Fibroblast of skin of scalp (primary cell): ENCODE results near the gene SMURF2. TPM values are rescaled to one million over a fixed set of nuclear protein-coding genes. Genes with fewer than 3 reads are reported as not detected.
"Not testable (repeated sequence)": the region's sequence is repeated elsewhere in the genome, so short reads cannot be mapped to it uniquely, and the experiment has no call there.

ENCODE experiments used
- DNase-seq: peaks from one replicate; pipeline ENCODE4 v3.0.0-alpha.2; 2013
- polyA plus RNA-seq, 2 experiments: library from polyadenylated mRNA; unstranded; fragments of 120-200 nt; gene quantifications; one replicate each; pipeline ENCODE4 v1.2.1, GENCODE V29; 2013; ENCODE audit not compliant: insufficient read length in 2 of 2

Gene SMURF2
- polyA plus RNA-seq (2013, experiment 1 of 2; ENCODE audit: insufficient read length), result 45.2 TPM
- polyA plus RNA-seq (2013, experiment 2 of 2; ENCODE audit: insufficient read length), result 47.3 TPM

- peak; percentile 85 for DNase-seq
These were observed at the start of gene SMURF2 for GRCh38 chr17:64661976-64662773. Gene SMURF2, minus strand, starts transcription at chr17:64662307. Its CDS starts 427 bp downstream, at chr17:64661880.

GRCh38 chr17:64709481-64709880 is 47.4 kb upstream of the SMURF2 start:
- no peak for DNase-seq

- DNase-seq, result peak; percentile 99
These were observed 45.0 kb upstream of the SMURF2 start for GRCh38 chr17:64707050-64707591.

GRCh38 chr17:64706224-64707049 is 44.3 kb upstream of the SMURF2 start:
- peak; percentile 53 for DNase-seq

GRCh38 chr17:64702815-64703214 is 40.7 kb upstream of the SMURF2 start:
- DNase-seq, result no peak

- peak; percentile 69 for DNase-seq
These were observed 36.6 kb upstream of the SMURF2 start for GRCh38 chr17:64698725-64699124.

GRCh38 chr17:64694207-64694606 is 32.1 kb upstream of the SMURF2 start:
- DNase-seq, result peak; percentile 78

- DNase-seq, result no peak
These were observed 30.1 kb upstream of the SMURF2 start for GRCh38 chr17:64692187-64692586.

GRCh38 chr17:64689106-64689505 is 27.0 kb upstream of the SMURF2 start:
- DNase-seq, result no peak

- no peak for DNase-seq
These were observed 26.4 kb upstream of the SMURF2 start for GRCh38 chr17:64688481-64688880.

- peak; percentile 80 for DNase-seq
These were observed 25.9 kb upstream of the SMURF2 start for GRCh38 chr17:64687961-64688360.

GRCh38 chr17:64687376-64687775 is 25.3 kb upstream of the SMURF2 start:
- no peak for DNase-seq

- DNase-seq, result no peak
These were observed 24.6 kb upstream of the SMURF2 start for GRCh38 chr17:64686705-64687104.

- no peak for DNase-seq
These were observed 23.6 kb upstream of the SMURF2 start for GRCh38 chr17:64685705-64686104.

GRCh38 chr17:64683796-64684195 is 21.7 kb upstream of the SMURF2 start:
- peak; percentile 88 for DNase-seq

GRCh38 chr17:64682261-64683181 is 20.4 kb upstream of the SMURF2 start:
- DNase-seq, result peak; percentile 87

- peak; percentile 99 for DNase-seq
These were observed 17.7 kb upstream of the SMURF2 start for GRCh38 chr17:64679710-64680216.

GRCh38 chr17:64676763-64677162 is 14.7 kb upstream of the SMURF2 start:
- DNase-seq, result no peak

GRCh38 chr17:64670843-64671590 is 8.9 kb upstream of the SMURF2 start:
- not testable (repeated sequence) for DNase-seq

GRCh38 chr17:64667807-64668721 is 6.0 kb upstream of the SMURF2 start:
- peak; percentile 87 for DNase-seq
